Breast epithelium (tissue), 3 donors: ENCODE data around the gene CPTP.

Experiments
- POLR2A ChIP-seq: fragments of 450-650 bp; IDR thresholded peaks from one replicate; pipeline ENCODE4 v1.6.1; 2016; ENCODE audit warnings: antibody characterized with exemption, mild to moderate bottlenecking, moderate library complexity
- TF ChIP-seq, protein P1 (sequence below), 3 donors: fragments of 450-650 bp; IDR thresholded peaks; one replicate each; pipeline ENCODE4 v1.5.1; 2016 to 2017; ENCODE audit warnings: antibody characterized with exemption in 3 of 3, mild to moderate bottlenecking in 3 of 3, moderate library complexity in 3 of 3

DNA sequence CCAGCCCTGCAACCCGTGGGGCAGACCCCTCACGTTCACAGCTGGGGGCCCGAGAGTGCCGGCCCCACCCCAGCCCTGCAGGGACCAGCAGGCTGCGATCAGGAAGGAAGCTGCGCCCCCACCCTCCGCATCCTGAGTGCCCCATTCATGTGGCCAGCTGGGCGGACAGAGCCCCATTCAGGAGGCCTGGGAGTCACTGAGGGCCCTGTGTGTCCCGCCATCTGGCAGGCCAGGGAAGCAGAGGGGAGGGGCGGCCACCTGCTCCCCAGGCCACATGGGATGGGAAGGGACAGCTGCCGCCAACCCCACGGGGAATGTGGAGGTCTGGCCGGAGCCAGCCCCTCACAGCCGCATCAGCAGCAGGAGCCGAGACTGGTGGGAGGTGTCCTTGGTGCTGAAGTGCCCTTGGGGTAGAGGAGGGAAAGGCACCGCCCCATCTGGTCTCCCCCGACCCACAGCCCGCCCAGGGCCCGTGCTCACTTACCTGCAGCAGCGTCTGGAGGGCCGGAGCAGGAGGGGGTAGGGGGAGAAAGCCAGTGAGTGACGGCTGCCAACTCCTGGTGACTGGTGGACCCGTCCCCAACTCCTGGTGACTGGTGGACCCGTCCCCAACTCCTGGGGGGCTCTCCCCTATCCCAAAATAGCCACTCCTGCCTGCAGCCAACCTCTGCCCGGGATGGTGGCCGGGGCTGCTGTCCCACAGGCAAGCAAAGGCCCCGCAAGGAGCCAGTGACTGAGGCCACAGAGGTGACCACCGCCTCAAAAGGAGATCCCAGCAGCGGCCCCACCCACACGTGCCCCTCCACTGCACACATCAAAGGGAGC lies 25.5 kb upstream of the CPTP start:
- TF ChIP-seq, protein P1, sequence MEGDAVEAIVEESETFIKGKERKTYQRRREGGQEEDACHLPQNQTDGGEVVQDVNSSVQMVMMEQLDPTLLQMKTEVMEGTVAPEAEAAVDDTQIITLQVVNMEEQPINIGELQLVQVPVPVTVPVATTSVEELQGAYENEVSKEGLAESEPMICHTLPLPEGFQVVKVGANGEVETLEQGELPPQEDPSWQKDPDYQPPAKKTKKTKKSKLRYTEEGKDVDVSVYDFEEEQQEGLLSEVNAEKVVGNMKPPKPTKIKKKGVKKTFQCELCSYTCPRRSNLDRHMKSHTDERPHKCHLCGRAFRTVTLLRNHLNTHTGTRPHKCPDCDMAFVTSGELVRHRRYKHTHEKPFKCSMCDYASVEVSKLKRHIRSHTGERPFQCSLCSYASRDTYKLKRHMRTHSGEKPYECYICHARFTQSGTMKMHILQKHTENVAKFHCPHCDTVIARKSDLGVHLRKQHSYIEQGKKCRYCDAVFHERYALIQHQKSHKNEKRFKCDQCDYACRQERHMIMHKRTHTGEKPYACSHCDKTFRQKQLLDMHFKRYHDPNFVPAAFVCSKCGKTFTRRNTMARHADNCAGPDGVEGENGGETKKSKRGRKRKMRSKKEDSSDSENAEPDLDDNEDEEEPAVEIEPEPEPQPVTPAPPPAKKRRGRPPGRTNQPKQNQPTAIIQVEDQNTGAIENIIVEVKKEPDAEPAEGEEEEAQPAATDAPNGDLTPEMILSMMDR (IDR thresholded peaks at IDR 0.05): no peak
- TF ChIP-seq POLR2A: no peak
